A673 (cell line): ENCODE data around the gene RASD2. TPM values are rescaled to one million over a fixed set of nuclear protein-coding genes. Genes with fewer than 3 reads are reported as not detected.
"Not testable (repeated sequence)": the region's sequence is repeated elsewhere in the genome, so short reads cannot be mapped to it uniquely, and the experiment has no call there.

Source experiments
- BruUV-seq: library from RNA; stranded (reverse); fragments of 400-500 nt; replicated peaks from 2 replicates; lab custom pipeline; 2021; lab: Mats Ljungman, UMichigan
- CTCF ChIA-PET: fragments of 300-600 bp; sonication (Branson Sonifier 250); formaldehyde crosslinking; loops from one replicate; lab custom pipeline; 2022; ENCODE audit warnings: antibody characterized with exemption; lab: Charles Lee
- POLR2A ChIA-PET: fragments of 300-600 bp; sonication (Branson Sonifier 250); formaldehyde crosslinking; loops from one replicate; lab custom pipeline; 2022; ENCODE audit warnings: antibody characterized with exemption; ENCODE audit not compliant: low non-redundant PET; lab: Charles Lee
- DNase-seq: peaks from one replicate; pipeline ENCODE4 v3.0.0-alpha.2; 2015; ENCODE audit warnings: low spot score
- H3K27ac ChIP-seq: fragments of 200-600 bp; sonication (generic); 2 replicates; pipeline ENCODE4 v1.5.1; 2016; ENCODE audit warnings: mixed run types, low read depth, mild to moderate bottlenecking, mixed read lengths, antibody characterized with exemption, low read length; ENCODE audit not compliant: poor library complexity, severe bottlenecking
- H3K27me3 ChIP-seq: fragments of 200-600 bp; sonication (generic); replicated peaks from 2 replicates; pipeline ENCODE4 v1.6.1; 2017; ENCODE audit warnings: mixed run types, low read depth, mild to moderate bottlenecking, mixed read lengths, antibody characterized with exemption, low read length; ENCODE audit not compliant: insufficient read depth, poor library complexity
- H3K36me3 ChIP-seq: fragments of 200-600 bp; sonication (generic); 2 replicates; pipeline ENCODE4 v1.6.1; 2016; ENCODE audit warnings: mixed run types, mild to moderate bottlenecking, mixed read lengths, antibody characterized with exemption, low read length; ENCODE audit not compliant: insufficient read depth, poor library complexity, severe bottlenecking
- H3K4me1 ChIP-seq: fragments of 200-600 bp; sonication (generic); 2 replicates; pipeline ENCODE4 v1.6.1; 2017; ENCODE audit warnings: mixed run types, mild to moderate bottlenecking, mixed read lengths, antibody characterized with exemption, low read length; ENCODE audit not compliant: insufficient read depth, poor library complexity, severe bottlenecking
- H3K4me3 ChIP-seq: fragments of 200-600 bp; sonication (generic); 2 replicates; pipeline ENCODE4 v1.5.1; 2016; ENCODE audit warnings: low read depth, mixed run types, mild to moderate bottlenecking, mixed read lengths, low read length; ENCODE audit not compliant: poor library complexity, severe bottlenecking
- H3K9me3 ChIP-seq: fragments of 200-600 bp; sonication (generic); 2 replicates; pipeline ENCODE4 v1.6.1; 2016; ENCODE audit warnings: mixed run types, low read depth, mild to moderate bottlenecking, mixed read lengths, antibody characterized with exemption, low read length; ENCODE audit not compliant: poor library complexity, severe bottlenecking
- EZH2 ChIP-seq: fragments of 200-600 bp; sonication (generic); IDR thresholded peaks from 2 replicates; pipeline ENCODE4 v1.6.1; 2017; ENCODE audit warnings: borderline replicate concordance, low read depth, mild to moderate bottlenecking, mixed read lengths, antibody characterized with exemption, low read length; ENCODE audit not compliant: poor library complexity, severe bottlenecking
- intact Hi-C: fragments of 100-400 bp; cut with micrococcal nuclease; formaldehyde crosslinking; loops from one replicate; pipeline ENCODE4 v1.10.0; 2022; ENCODE audit not compliant: unreplicated experiment
- total RNA-seq: library from RNA; stranded (reverse); gene quantifications from 2 replicates; pipeline ENCODE4 v1.2.3, GENCODE V29; 2021
- TF ChIP-seq, protein P1 (sequence below): fragments of 300-800, 200-600 bp; sonication (generic); conservative IDR thresholded peaks from 2 replicates; pipeline ENCODE4 v1.5.1; 2017; ENCODE audit warnings: low read depth, mild to moderate bottlenecking, antibody characterized with exemption, low read length, moderate library complexity, mixed read lengths

The RASD2 gene
- total RNA-seq, 1 experiment from 2014 or later: 1.3 TPM

DNA sequence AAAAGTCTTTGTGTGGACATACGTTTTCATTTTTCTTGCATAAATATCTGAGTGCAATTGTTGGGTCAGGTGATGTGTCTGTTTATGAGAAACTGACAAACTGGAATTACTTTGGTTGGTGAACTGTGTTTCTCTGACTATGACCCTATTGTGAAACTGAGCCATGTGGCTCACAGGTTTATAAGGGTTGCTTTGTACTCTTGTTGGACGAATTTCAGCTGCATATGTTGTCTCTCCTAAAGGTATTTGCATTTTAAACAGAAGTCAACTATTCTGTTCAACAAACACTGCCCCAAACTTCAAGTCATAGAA, 34.4 kb upstream of the RASD2 start:
- Histone ChIP-seq H3K4me3 (no peak overlapping the region), H3K4me1 (peaks cover 28% of the 10 kb centered on the region), H3K36me3 (no peaks in the 10 kb centered on the region), H3K9me3 (no peaks in the 10 kb centered on the region), H3K27ac (no peak overlapping the region), H3K27me3 (no peaks in the 10 kb centered on the region)
- no TSS peak for BruUV-seq
- intact Hi-C loops: no loop called here
- ChIA-PET CTCF (no interaction called here), POLR2A (interaction anchor here (0.6 kb wide), 1 partner anchor 45 kb away, joined by 5 read pairs; no protein-coding TSS in a partner anchor)
- no peak for DNase-seq
- TF ChIP-seq, protein P1, sequence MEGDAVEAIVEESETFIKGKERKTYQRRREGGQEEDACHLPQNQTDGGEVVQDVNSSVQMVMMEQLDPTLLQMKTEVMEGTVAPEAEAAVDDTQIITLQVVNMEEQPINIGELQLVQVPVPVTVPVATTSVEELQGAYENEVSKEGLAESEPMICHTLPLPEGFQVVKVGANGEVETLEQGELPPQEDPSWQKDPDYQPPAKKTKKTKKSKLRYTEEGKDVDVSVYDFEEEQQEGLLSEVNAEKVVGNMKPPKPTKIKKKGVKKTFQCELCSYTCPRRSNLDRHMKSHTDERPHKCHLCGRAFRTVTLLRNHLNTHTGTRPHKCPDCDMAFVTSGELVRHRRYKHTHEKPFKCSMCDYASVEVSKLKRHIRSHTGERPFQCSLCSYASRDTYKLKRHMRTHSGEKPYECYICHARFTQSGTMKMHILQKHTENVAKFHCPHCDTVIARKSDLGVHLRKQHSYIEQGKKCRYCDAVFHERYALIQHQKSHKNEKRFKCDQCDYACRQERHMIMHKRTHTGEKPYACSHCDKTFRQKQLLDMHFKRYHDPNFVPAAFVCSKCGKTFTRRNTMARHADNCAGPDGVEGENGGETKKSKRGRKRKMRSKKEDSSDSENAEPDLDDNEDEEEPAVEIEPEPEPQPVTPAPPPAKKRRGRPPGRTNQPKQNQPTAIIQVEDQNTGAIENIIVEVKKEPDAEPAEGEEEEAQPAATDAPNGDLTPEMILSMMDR: no peak
- TF ChIP-seq EZH2: no peak

- H3K9me3 ChIP-seq, BruUV-seq, CTCF ChIA-PET, intact Hi-C loops, H3K27me3 ChIP-seq, H3K4me3 ChIP-seq, H3K36me3 ChIP-seq: not testable (repeated sequence)
- Histone ChIP-seq H3K4me1 (peaks cover 34% of the 10 kb centered on the region), H3K27ac (peak overlapping the region; percentile 14)
- POLR2A ChIA-PET: interaction anchor here (0.6 kb wide), 1 partner anchor 1783 kb away, joined by 9 read pairs; no protein-coding TSS in a partner anchor
- DNase-seq: peak; percentile 56
These were observed 32.8 kb upstream of the RASD2 start for GRCh38 chr22:35507851-35508250.

DNA sequence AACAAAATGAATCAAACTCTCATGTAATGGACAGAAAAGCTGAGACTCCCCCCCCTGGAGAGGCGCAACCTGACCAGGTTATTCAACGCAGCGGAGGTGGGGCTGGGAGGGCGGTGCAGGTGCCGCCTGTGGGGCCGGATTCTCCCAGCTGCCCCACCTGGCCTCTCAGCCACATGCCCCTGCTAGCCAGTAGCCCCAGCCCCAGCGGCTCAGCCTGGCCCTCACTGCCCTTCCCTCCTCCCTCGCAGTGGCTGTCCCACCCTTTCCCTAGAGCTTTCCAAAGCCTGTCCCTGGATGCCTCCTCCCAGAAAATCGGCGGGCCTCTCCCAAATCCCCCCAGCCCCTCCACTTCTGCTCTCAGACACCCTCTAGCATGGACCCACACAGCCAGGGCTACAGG, 31.2 kb upstream of the RASD2 start:
- Histone ChIP-seq H3K36me3 (no peaks in the 10 kb centered on the region), H3K4me3 (no peak overlapping the region), H3K4me1 (peaks cover 34% of the 10 kb centered on the region), H3K27me3 (no peaks in the 10 kb centered on the region), H3K9me3 (no peaks in the 10 kb centered on the region), H3K27ac (no peak overlapping the region)
- TF ChIP-seq, protein P1: no peak
- no peak for TF ChIP-seq EZH2
- no TSS peak for BruUV-seq
- ChIA-PET POLR2A (no interaction called here), CTCF (no interaction called here)
- no peak for DNase-seq
- intact Hi-C loops: no loop called here

DNA sequence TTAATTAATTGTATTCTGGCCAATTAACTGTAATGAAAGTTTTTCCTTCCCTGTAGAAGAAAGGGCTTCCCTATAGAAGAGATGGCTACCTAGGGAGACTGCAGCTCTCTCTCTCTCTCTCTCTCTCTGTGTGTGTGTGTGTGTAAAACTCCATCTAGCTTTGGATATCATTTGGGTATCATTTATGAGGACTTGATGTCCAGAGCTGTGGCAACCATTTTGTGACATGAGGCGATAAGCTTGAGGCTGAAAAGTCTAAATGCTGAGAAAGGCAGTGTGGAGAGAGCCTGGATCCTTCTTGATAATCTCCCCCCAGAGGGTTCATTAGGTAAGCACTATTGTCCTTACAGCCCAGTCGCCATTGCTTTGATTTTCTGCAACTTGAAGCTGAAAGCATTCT, 30.7 kb upstream of the RASD2 start:
- no TSS peak for BruUV-seq
- Histone ChIP-seq H3K27me3 (no peaks in the 10 kb centered on the region), H3K4me3 (no peak overlapping the region), H3K27ac (no peak overlapping the region), H3K4me1 (peaks cover 34% of the 10 kb centered on the region), H3K36me3 (no peaks in the 10 kb centered on the region), H3K9me3 (no peaks in the 10 kb centered on the region)
- ChIA-PET POLR2A (interaction anchor here (0.6 kb wide), 1 partner anchor 15 kb away, joined by 3 read pairs; no protein-coding TSS in a partner anchor), CTCF (no interaction called here)
- DNase-seq: no peak
- intact Hi-C loops: no loop called here
- no peak for TF ChIP-seq EZH2
- TF ChIP-seq, protein P1: no peak
